ENCODE data around the gene RPS21.

RPS21 gene

DNA sequence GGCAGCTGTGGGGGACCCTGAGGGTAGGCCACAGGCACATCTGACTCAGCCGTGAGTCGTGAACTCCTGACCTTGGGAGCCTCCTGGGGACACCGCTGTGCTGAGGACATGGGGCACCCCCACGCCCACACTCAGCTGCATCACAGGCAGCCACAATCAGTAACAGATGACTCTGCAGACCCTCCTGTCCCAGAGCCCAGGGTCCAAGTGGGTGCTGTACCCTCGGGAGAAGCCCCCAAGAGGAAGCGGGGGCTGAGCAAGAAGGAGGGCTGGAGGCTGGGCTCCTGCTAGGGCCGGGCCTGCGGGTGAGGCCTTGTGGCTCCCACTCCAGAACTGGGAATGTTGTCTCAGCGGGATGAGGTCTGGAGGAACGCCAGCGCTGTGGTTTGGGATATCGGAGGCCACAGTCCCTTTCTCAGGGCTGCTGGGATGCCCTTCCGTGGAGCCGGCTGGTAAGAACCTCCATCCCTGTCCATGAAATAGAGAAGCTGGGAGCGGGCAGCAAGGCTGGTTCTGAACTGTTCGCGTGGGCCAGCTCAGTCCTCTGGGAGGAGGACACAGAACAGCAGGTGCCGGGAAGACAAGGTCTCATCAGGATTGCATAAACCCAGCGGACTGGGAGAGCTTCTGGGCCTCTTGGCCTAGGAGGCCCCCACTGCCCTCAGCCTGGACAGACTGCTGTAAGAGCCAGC, 16.6 kb upstream of the RPS21 start:
- TF ChIP-seq SIN3A (IDR thresholded peaks at IDR 0.05; ENCODE audit: borderline replicate concordance, insufficient read depth, low read length) (no peak), TAF1 (IDR thresholded peaks at IDR 0.05; ENCODE audit: borderline replicate concordance, insufficient read depth, low read length) (no peak), POLR2AphosphoS5 (IDR thresholded peaks at IDR 0.05; ENCODE audit: low read depth, low read length) (no peak), FOXP2 (optimal IDR thresholded peaks at IDR 0.05; ENCODE audit: borderline replicate concordance, extremely low read depth, extremely low read length, insufficient read depth) (no peak)
- TF ChIP-seq, protein P1, sequence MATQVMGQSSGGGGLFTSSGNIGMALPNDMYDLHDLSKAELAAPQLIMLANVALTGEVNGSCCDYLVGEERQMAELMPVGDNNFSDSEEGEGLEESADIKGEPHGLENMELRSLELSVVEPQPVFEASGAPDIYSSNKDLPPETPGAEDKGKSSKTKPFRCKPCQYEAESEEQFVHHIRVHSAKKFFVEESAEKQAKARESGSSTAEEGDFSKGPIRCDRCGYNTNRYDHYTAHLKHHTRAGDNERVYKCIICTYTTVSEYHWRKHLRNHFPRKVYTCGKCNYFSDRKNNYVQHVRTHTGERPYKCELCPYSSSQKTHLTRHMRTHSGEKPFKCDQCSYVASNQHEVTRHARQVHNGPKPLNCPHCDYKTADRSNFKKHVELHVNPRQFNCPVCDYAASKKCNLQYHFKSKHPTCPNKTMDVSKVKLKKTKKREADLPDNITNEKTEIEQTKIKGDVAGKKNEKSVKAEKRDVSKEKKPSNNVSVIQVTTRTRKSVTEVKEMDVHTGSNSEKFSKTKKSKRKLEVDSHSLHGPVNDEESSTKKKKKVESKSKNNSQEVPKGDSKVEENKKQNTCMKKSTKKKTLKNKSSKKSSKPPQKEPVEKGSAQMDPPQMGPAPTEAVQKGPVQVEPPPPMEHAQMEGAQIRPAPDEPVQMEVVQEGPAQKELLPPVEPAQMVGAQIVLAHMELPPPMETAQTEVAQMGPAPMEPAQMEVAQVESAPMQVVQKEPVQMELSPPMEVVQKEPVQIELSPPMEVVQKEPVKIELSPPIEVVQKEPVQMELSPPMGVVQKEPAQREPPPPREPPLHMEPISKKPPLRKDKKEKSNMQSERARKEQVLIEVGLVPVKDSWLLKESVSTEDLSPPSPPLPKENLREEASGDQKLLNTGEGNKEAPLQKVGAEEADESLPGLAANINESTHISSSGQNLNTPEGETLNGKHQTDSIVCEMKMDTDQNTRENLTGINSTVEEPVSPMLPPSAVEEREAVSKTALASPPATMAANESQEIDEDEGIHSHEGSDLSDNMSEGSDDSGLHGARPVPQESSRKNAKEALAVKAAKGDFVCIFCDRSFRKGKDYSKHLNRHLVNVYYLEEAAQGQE (IDR thresholded peaks at IDR 0.05; ENCODE audit: insufficient read depth in 1 of 2, low read depth in 2 of 2, low read length in 2 of 2) = no peak

DNA sequence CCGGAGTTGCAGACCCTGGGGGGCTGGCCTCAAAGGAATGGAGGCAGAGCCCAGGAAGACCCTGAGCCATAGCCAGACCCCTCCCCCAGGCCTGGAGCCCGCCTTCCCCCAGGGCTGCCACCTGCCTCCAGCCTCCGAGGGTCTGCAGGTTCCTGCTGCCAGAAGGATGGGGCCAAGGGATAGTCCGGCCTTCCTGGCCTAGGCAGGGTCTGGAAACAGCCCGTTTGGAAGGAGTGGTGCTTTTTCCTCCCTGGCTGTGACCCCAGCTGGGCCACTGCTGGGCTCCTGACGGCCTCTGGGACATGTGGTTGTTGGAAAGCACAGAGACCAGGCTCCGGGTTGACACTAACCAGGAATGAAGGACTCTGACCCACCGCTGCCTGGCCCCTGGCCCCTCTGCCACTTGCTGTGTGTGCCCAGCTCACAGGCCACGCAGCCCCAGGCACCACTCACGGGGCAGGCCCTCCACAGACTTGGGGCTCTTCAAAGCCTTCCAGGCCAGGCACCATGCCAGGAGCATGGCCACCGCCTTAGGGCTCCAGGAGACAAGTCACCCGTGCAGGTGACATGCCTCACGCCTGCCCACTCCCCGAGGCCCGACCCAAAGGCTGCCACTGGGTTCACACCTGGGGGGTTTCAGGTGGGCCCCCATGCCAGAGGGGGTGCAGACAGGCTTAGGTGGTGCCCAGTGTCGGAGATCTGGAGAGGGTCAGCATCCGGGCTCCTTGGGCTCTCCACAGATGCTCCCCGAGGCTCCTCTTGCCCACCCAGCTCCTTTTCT, 15.9 kb upstream of the RPS21 start:
- TF ChIP-seq SIN3A (IDR thresholded peaks at IDR 0.05; ENCODE audit: borderline replicate concordance, insufficient read depth, low read length) = no peak

DNA sequence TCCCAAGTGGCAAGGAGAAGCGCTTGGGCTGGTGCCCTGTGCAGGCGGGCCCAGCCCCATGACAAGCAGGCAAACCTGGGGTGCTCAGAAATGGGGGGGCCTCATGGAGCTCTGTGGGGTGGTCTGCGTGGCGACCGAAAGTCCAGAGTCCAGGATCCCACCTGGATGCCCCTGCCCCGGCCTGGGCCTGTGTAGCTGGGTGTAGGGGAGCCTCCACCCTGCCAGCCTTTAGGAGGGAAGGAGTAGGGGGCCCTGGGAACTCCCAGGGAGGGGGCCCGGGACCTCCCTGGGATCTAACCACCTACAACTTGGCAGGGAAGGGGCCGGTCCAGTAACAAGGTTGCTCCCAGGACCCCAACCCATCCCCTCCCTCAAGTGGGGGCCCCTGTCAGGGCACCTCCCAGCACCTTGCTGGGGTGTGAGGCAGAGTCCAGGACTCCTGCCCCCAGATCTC, 15.3 kb upstream of the RPS21 start:
- TF ChIP-seq FOXP2 (optimal IDR thresholded peaks at IDR 0.05; ENCODE audit: borderline replicate concordance, extremely low read depth, extremely low read length, insufficient read depth) (no peak), TAF1 (IDR thresholded peaks at IDR 0.05; ENCODE audit: borderline replicate concordance, insufficient read depth, low read length) (no peak), POLR2AphosphoS5 (IDR thresholded peaks at IDR 0.05; ENCODE audit: low read depth, low read length) (no peak), SIN3A (IDR thresholded peaks at IDR 0.05; ENCODE audit: borderline replicate concordance, insufficient read depth, low read length) (no peak)
- TF ChIP-seq, protein P1 (IDR thresholded peaks at IDR 0.05; ENCODE audit: insufficient read depth in 1 of 2, low read depth in 2 of 2, low read length in 2 of 2) = no peak

DNA sequence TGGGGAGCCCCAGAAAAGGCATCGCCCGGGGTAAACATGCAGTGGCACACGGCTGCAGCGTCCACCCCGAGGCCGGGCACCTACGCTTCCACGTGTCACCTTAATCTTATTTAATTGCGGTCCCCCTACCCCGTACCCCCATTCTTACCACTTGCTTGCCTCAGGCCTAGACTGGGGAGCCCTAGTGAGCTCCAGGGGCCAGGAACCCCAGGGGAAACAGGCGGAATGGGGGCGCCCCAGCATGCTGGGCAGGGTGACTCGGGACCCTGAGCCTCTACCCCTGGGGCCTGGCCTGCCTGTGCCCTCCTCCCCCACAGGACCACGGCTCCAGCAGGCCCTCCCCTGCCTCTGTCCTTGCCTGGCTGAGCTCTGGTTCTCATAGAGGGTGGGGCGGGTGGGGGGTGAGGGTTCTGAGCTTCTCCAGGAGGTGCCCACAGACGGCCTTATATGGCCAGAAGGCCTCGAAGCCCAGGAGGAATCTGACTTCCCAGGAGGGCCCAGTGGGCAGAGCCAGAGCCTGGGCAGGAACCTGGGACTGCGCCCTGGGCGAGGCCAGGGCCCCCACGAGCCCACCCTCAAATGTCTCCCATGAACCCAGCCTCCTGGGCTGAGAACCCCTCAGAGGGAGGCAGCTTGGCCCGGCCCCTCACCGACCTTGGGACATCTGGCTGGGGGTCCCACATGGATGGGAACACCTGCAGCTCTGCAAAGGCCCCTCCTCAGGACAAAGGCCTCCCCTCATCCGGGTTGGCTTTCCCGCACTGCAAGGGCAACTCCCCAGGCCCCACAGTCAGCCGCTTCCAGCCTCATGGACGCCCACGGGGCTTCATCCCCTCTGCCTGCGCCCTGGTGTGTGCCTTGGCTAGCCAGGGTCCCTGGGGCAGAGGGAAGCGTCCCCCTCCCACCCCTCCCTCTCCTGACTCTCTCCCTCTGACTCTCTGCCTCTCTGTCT, 14.6 kb upstream of the RPS21 start:
- TF ChIP-seq, protein P1 (IDR thresholded peaks at IDR 0.05; ENCODE audit: insufficient read depth in 1 of 2, low read depth in 2 of 2, low read length in 2 of 2) = no peak
- TF ChIP-seq FOXP2 (optimal IDR thresholded peaks at IDR 0.05; ENCODE audit: borderline replicate concordance, extremely low read depth, extremely low read length, insufficient read depth) (no peak), POLR2AphosphoS5 (IDR thresholded peaks at IDR 0.05; ENCODE audit: low read depth, low read length) (no peak)

DNA sequence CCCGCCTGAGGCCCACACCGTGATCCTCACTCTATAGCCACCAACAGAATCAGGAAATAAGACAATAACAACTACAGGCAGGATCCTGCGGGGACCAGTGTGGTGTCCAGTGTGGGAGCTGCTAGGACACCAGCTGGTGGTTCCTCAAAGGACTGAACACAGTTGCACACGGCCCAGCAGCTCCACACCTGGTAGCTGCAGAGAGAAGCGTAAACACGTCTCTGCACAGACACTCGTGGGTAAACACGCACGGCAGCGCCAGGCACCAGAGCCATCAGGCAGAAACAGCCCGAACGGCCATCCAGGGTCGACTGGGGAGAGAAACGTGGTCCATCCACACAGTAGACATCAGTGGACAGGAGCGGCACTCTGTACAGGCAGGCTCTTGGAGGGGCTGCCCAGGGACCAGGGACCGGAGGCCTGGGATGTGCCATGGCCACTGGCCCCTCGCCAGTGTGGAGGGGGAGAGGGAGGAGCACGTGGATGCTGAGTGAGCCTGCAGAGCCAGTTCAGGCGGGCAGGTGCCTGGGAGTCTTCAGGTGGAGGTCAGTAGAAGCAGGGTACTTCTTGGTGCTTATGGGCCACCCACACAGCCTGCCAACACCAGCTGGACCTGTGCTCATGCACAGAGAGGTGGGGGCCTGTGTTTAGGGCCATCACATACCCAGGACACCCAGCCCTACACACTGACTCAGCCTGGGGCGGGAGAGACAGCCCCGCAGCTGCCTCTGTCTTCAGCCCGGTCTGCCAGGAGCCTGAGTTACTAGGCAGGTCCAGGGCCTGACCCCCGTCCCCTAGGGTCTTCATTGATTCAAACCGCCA, 12.4 kb upstream of the RPS21 start:
- no peak for TF ChIP-seq SIN3A (IDR thresholded peaks at IDR 0.05; ENCODE audit: borderline replicate concordance, insufficient read depth, low read length)
- no peak for TF ChIP-seq FOXP2 (optimal IDR thresholded peaks at IDR 0.05; ENCODE audit: borderline replicate concordance, extremely low read depth, extremely low read length, insufficient read depth)
- TF ChIP-seq, protein P1 (IDR thresholded peaks at IDR 0.05; ENCODE audit: insufficient read depth in 1 of 2, low read depth in 2 of 2, low read length in 2 of 2) = no peak
- no peak for TF ChIP-seq TAF1 (IDR thresholded peaks at IDR 0.05; ENCODE audit: borderline replicate concordance, insufficient read depth, low read length)
- no peak for TF ChIP-seq POLR2AphosphoS5 (IDR thresholded peaks at IDR 0.05; ENCODE audit: low read depth, low read length)

Data from PFSK-1 (cell line).